Thyroid gland (tissue), 4 donors: ENCODE results near the gene SCLY.

Experiments
- POLR2A ChIP-seq, 2 donors: fragments of 450-650 bp; IDR thresholded peaks; one replicate each; pipeline ENCODE4 v1.6.1; 2017; ENCODE audit warnings: antibody characterized with exemption in 2 of 2, mild to moderate bottlenecking in 2 of 2, moderate library complexity in 1 of 2
- TF ChIP-seq, protein P1 (sequence below), 6 experiments: fragments of 200-600 bp in 3 of 6; fragments of 450-650 bp in 3 of 6; sonication (generic) in 3 of 6; IDR thresholded peaks; one replicate each; pipeline ENCODE4 v1.5.1; 2016 to 2019; ENCODE audit warnings: antibody characterized with exemption in 6 of 6, mild to moderate bottlenecking in 2 of 6, inconsistent platforms in 1 of 6, moderate library complexity in 1 of 6

DNA sequence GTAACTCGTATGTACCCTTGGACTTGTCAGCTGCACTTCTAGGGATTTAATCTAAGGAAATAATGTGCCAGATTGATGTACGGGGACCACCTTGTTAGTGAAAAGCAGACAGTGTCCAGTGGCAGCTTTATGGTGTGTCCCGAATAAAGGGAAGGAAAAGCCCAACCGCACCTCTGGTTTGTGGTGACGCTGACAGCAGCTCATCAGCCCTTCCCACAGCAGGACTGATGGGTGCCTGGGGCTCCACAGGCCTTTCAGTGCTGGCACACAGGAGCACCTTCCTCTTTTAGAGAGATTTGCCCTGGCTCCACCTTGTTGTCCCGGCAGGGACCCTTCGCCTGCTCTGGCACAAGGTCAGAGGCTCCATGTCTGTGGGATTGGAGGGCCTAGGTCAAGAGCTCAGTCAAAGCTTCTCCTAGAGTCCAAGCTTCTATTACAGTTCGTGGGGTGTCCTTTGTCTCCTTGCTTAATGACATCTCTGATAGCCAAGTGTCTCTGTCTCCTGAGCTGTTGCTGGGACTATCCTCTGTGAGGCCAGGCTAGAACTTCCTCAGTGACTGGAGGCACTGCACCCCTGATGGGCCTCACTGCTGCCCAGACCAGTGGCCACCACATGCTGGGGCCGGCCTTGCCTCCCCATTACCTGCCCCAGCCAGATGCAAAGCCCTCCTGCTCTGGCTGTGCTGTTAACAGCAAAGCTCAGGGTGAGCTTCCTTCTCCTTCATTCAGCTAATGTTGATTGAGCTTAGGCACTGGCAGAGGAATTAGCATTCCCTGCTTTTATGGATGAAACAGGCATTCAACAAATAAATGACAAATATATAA is 33.0 kb upstream of the SCLY start:
- TF ChIP-seq, protein P1, sequence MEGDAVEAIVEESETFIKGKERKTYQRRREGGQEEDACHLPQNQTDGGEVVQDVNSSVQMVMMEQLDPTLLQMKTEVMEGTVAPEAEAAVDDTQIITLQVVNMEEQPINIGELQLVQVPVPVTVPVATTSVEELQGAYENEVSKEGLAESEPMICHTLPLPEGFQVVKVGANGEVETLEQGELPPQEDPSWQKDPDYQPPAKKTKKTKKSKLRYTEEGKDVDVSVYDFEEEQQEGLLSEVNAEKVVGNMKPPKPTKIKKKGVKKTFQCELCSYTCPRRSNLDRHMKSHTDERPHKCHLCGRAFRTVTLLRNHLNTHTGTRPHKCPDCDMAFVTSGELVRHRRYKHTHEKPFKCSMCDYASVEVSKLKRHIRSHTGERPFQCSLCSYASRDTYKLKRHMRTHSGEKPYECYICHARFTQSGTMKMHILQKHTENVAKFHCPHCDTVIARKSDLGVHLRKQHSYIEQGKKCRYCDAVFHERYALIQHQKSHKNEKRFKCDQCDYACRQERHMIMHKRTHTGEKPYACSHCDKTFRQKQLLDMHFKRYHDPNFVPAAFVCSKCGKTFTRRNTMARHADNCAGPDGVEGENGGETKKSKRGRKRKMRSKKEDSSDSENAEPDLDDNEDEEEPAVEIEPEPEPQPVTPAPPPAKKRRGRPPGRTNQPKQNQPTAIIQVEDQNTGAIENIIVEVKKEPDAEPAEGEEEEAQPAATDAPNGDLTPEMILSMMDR (IDR thresholded peaks at IDR 0.05), result no peak
- TF ChIP-seq POLR2A (IDR thresholded peaks at IDR 0.05), result no peak
